Activated CD4-positive, alpha-beta T cell treated with anti-CD3 and anti-CD28 coated beads, Interleukin-2, amount 50 U/mL, for 4 hours (primary cell): ENCODE measurements around the gene RARA.
"Not testable (repeated sequence)": the region's sequence is repeated elsewhere in the genome, so short reads cannot be mapped to it uniquely, and the experiment has no call there.

Source experiments
- DNase-seq, 2 experiments: peaks; one replicate each; pipeline ENCODE4 v3.0.0-alpha.2; 2020

RARA gene

GRCh38 chr17:40299159-40299757 lies 9.7 kb upstream of the RARA start:
- DNase-seq: not testable (repeated sequence)

DNA sequence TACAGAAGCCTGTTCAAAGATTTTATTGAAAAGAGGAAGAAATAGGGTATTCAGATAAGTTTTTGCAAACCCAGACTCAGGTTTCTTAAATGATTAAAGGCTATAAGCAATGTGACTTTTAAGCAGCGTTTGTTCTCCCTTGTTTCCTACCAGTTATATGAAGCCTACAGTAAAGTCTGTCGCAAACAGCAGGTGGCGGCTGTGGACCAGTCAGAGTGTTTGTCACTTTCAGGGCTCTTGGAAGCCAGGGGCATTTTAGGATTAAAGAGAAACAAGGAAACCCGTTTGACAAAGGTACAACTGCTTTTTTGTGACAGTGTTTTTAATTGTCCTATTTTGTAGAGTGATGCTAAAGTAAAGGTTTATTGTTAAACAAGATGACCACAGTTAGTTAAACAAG lies 7.7 kb upstream of the RARA start:
- no peak for DNase-seq

DNA sequence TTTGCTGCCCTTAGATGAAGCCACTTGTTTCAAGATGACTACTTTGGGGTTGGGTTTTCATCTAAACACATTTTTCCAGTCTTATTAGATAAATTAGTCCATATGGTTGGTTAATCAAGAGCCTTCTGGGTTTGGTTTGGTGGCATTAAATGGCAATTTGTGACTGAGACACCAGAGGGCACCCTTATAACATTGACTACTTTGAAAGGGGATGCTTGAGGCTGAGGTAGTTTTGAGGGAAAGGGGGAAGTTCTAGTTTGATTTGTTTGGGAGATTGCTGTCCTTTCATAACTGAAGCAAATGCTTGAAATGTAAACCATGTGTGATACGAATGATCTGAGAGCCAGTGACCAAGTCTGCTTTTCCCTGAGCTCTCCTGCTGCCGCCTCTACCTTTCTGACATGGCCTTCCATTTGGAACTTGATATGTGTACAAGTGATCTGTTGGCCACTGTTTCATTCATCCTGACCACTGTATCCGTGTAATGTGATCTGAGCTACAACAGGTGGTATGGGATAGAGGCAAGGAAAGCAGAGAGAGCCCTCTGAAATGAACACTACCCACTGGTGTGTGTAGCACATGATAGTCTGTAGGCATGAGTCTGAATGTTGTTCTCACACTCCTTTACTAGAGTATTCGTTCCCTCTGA lies 5.8 kb upstream of the RARA start:
- DNase-seq: peak; percentile 47 to 53

DNA sequence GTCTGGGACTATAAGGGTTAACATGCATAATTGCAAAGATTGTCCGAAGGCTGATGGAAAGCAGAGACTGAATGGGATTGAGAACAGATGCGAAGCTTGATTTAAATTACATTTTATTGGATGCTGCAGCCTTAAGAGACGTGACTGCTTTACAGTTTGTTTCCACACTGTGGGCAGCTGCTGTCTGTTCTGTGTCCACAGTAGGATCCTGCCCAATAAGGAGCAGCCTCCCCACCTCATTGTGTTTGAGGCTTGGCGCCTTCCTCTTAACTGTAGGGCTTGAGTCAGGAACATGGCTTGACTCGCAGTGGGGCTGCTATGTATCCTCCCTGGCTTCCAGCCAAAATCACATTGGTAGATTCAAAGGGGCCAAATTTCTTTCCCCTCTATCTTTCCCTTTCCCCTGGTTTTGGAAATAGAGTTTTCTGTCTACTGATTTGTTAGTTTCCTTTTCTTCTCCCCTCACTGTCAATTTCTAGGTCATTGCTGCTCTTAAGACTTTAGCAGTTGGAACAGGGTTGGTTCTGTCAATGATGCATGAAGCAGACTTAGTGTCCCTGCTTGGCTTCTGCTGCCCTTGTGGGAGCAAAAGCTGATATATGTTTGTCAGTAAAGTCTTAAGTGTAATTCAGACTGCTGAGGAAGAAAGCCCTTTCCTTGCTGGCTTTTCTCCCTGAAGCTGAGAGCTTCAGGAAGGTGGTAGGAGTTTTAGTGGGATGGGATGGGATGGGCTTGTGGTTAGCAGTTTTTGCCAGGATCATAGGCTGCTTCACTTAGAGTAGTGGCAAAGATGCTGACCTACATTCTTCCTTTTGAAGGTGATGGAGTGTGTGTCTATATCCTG lies 5.0 kb upstream of the RARA start:
- DNase-seq: no peak

DNA sequence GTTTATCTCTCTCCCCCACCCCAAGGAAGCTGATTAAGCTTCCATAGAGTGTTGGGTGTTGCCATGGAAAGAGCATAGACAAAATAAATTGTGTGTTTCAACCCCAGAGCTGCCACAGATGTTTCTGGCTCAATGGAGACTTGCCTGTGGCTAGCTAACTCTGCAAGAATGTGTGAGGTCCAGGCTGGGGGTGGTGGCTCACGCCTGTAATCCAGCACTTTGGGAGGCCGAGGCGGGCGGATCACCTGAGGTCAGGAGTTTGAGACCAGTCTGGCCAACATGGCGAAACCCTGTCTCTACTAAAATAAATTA lies 4.5 kb upstream of the RARA start:
- not testable (repeated sequence) for DNase-seq

DNA sequence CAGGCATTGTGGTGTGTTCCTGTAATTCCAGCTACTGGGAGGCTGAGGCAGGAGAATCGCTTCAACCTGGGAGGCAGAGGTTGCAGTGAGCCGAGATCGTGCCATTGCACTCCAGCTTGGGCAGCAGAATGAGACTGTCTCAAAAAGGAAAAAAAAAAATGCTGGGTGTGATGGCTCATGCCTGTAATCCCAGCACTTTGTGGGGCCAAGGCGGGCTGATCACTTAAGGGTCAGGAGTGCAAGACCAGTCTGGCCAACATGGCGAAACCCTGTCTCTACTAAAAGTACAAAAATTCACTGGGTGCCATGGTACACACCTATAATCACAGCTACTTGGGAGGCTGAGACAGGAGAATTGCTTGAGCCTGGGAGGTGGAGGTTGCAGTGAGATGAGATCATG lies 4.1 kb upstream of the RARA start:
- DNase-seq: not testable (repeated sequence)

GRCh38 chr17:40306395-40306794 lies 2.6 kb upstream of the RARA start:
- DNase-seq: no peak

GRCh38 chr17:40307001-40307730 lies 1.8 kb upstream of the RARA start:
- no peak for DNase-seq

- DNase-seq: no peak
Observed at GRCh38 chr17:40307740-40308239, 1.2 kb upstream of the RARA start.

DNA sequence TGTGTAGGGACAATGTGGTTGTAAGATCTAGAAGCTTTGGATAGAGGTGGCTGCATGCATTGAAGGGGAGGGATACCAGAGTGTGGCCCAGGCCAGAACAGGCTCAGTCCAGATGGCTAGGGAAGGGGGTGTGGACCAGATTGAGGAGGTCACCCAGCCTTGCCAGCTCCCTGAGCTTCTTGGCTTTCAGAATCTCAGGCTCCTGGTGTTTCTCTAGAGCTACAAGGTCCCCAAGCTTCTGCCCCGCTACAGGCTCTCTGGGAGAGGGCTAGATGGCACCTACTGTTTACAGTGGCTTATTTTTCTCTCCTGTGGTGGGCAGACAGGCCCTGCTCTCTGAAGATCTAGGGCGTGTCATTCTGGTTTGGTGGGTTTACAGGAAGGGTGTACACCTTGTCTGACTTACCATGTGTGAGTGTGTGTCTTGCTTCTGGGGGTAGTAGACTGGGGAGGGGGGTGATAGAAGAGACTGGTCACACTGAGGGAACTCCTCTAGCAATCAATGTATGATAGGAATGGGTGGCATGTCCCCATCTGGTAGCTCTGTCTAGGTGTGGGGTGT lies 1.1 kb downstream of the RARA start:
- DNase-seq: no peak

GRCh38 chr17:40310882-40311391 lies 2.0 kb downstream of the RARA start:
- DNase-seq: no peak

DNA sequence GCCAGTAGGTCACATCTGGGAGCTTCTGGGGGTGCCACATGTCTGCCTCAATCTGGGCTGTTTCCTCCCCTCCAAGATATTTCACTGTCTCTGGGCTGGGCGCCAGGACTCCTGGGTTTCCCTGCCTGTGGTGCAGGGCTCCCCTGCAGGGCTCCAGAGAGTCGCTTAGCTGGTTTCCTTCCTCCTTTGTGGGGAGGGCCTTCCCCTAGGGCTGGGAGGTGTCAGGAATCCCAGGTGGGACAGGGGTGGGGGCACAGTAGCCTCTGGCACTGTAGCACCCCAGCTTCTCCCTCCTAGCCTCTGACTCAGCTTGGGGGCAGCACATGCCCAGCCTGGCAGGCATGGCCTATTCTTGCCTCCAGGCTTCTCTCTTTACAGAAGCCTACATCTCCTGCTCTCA lies 2.6 kb downstream of the RARA start:
- no peak for DNase-seq

DNA sequence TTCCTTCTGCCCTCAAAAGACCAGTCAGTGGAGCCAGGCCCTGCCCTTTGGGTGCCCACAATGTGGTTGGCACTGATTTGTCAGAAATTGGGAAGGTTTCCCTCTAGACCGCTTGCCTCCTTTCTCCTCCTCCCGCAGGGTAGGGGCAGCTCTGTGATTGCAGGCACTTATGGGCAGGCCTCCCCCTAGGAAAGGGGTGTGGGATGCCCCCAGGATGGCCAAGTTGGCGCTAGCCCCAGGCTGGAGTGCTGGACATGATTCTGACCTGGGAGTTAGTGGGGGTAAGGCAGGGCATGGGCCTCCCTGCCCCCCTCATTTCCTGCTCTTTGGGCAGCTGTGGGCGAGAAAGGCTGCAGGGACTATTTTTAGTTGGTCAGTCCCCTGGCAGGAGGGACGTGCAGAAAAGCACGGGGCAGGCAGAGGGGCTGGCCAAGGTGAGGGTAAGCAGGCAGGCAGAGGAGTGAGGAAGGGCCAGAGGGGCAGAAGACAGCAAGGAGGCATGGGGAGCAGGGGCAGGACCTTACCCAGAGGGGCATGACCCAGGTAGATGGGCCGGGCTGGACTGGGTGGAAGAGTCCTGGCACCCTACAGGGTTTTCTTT lies 3.3 kb downstream of the RARA start:
- DNase-seq: no peak

DNA sequence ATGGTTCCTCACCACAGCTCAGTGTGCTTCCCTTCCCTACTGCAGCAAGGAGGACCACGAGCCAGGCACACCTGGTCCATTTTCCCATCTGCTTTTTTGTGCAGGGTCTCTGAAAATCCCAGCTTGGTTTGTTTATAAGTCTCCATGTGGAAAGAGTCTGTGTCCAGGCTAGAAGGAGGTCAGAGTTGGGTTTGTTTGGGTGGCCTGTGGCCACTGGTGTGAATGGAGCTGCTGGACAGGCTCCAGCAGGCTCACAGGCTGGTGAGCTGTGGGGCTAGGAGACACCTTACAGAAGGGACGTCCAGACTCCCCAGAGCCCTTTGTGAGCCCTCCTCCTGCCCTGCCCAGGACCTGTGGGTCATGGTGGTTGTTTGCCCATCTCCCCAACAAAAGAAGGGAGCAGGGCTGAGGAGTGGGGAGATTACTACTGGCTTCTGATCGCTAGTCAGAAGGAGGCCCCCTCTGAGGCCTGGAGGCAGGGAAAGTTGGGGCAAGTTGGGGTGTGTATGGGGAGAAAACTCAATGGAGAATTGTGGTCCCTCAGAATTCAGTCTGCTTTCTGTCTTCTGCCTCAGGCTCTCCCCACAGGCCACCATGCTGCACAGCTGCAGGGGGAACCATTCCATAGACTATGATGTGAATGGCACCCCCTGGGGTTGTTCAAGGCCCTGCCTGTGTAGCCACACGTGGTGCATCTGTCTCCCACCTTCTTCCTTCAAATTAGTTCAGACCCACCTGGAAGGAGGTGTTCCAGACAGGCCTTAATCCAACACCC lies 4.1 kb downstream of the RARA start:
- no peak for DNase-seq

- DNase-seq: no peak
Observed at GRCh38 chr17:40313668-40314583, 4.9 kb downstream of the RARA start.

DNA sequence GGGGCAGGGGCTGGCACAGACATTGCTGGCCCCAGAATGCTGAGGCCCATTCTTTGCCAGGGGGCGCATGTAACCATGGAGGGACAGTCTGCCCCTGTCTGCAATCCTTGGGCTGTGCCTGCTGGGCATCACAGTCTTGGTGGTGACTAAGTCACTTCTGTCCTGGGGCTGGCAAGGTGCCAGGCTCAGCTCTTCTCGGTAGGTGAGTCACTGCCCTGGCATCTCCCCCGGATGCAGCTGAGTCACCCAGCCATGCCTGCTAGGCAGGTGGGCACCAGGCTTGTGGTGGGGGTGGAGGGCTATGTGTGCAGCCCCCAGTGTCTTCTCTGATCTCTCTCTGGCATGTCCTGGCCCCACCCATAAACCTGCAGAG lies 5.6 kb downstream of the RARA start:
- DNase-seq: peak; percentile 90 to 91

- no peak for DNase-seq
Observed at GRCh38 chr17:40315206-40315605, 6.2 kb downstream of the RARA start.

DNA sequence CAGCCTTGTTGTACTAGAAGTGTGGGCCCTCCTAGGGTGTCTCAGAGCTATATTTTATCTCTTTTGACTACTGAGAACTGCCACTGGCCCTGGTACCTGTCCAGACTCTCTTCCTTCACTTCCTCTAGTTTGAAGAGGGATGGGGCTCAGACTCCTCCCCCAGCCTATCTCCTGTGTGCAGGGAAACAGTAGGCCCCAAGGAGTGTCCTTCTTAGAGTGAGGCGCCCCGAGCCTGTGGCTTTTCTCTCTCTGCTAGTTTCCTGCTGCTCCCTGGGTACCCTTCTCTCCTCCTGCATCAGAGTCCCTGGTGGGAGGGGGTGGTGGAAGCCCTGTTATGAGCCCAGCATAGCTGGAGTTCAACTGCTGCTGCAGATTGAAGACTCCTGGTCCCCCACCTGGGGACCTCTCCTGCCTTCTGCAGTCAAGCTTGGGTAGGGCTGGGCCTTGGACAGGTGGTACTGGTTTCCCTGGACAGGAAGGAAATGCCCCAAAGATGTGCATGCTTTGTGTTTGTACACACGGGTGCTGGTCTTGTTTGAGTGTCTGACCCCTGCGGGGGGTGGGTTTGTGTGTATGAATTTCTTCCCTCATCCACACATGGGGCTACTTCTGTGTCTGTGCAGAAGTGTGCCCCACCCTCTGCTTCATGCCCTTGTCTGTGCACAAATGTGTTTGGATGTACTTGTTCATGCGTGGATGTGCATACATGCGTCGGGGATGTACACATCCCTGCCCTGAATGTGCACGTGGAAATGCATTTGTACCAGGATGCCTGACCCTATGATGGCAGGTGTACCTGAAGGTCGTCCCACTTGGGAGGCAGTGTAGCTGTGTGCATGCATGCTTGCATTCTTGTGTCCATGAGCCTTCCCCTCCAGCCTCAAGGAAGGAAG lies 6.9 kb downstream of the RARA start:
- DNase-seq: no peak

- DNase-seq: no peak
Observed at GRCh38 chr17:40316571-40317344, 7.8 kb downstream of the RARA start.
